NCI-H1105 treated with DMSO at 0.1 percent for 48 hours (cell line): ENCODE measurements around the gene LGR4.

ENCODE experiments used
- DNase-seq: peaks from one replicate; lab custom pipeline; 2025; lab: John Stamatoyannopoulos, UW

The LGR4 gene

GRCh38 chr11:27482793-27483192, 10.2 kb upstream of the LGR4 start:
- DNase-seq = no peak

DNA sequence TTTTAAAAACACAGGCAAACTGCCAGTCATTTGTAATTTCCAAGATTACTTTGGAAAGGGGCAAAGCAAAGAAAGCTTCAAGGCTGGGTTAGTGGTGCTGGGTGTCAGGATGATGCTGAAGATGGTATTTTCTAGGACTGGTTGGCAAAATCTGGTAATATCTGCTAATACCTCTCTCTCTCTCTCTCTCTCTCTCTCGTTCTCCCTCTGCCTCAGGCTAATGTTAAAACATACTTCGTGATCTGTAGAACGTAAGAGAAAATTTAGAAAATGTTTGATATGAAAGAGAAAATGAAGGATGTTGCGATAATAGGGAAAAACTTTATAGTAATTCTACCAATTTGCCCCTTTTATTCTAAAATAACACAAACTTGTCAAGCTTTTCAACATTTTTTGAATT, 9.4 kb upstream of the LGR4 start:
- no peak for DNase-seq

DNA sequence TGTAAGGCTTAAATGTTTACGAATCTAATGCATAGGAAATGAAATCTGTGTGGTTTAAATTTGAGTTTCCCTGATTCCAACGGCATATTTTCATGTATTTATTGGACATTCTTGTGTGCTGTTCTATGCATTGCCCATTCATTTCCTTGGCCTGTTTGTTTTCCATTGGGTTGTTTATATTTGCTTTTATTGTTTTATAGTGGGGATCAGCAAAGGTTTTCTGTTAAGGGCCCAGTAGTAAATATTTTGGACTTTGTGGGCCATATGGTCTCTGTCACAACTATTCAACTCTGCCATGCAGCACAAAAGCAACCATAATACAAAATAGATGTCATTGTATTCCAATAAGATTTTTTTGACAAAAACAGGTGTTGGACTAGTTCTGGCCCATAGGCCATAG, 5.2 kb upstream of the LGR4 start:
- DNase-seq = no peak

- no peak for DNase-seq
Measured at GRCh38 chr11:27477243-27477642, 4.7 kb upstream of the LGR4 start.

DNA sequence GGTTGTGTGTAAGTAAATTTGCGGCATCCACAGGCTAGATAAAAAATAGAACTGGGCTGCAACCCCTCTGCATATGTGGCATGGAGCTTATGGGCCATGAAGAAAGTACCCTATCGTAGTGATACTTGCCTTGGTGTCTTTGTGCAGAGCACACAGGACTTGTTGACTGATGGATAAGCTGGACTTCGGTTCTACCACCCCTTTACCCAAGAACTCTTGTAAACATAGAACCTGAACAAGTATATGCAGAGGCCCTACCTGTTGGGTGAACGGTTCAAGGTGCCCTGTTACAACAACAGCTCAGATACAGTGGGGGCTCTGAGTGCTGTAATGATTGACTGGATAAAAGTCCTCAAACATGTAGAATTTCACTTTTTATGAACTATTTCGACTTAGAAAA, 3.0 kb upstream of the LGR4 start:
- no peak for DNase-seq

DNA sequence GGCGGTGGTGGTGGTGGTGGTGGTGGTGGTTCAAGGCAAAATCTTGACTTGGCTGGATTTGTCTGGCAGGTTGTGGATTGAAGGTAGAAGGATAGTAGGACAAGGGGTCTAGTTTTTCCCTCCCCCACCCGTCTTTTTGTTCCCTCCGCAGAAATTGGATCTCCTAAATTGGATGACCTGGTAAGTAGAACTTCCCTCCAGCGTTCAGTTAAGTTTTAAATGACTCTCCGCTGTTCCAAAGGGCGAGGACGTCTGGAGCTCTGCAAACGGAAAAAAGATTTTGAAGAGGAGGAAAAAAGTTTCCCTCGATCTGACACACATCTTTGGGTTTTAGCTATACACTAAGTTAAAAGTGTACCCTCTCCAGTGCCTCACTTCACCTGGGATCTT, 422 bp upstream of the LGR4 start:
- DNase-seq = no peak

GRCh38 chr11:27471589-27472397, 797 bp downstream of the LGR4 start:
- peak; percentile 45 for DNase-seq

GRCh38 chr11:27470826-27471588, 1.6 kb downstream of the LGR4 start:
- no peak for DNase-seq

DNA sequence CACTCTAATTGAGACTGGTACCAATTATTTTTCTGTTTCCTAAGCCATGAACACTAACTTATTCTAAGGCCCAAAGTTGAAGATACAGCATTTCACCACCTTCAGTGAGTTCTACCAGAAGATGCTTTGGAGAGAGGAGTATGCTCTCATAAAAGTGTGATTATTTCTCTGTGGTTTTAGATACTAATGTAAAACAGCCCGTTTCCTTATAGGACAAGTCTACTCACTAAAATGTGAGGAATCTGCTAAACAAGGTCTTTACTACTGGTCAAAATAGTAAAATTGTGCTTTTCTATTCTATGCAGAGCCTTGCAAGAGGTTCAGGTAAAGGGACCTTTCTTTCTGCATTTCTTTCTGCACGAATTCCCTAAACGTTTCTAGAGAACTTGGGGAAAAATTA, 2.4 kb downstream of the LGR4 start:
- DNase-seq = no peak

DNA sequence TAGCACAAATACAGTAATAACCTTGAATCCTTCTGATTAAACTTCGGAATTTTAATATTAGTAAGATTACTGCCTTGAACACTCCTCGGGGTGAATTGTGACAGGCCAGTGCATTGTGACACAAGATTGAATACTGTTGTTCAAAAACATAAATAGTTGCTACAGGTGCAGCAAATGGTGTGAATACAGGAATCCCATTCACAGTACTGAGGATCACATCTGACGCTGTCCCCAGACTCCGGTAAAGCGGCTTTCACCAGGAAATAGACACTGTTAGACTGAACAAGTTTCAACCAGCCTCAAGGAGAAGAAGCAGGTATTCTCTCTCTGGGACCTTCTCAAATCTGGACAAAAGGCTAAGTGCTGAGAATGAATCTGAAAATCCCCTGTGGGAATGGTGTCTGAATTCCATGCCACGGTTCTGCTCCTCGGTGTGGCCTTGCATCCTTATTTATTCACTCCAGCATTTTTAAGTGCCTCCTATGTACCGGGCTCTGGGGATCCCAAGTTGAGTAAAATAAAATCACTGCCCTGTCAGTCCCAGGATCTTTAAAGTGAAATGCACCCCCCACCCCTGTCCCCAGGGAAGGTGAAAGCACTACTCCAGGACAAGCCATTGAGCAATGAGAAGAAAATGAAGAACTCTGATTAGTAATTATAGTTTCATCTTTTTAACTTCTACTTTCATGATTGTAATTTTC, 3.4 kb downstream of the LGR4 start:
- DNase-seq = no peak

- DNase-seq = no peak
Measured at GRCh38 chr11:27468209-27468994, 4.2 kb downstream of the LGR4 start.

- DNase-seq = no peak
Measured at GRCh38 chr11:27467181-27467913, 5.2 kb downstream of the LGR4 start.

DNA sequence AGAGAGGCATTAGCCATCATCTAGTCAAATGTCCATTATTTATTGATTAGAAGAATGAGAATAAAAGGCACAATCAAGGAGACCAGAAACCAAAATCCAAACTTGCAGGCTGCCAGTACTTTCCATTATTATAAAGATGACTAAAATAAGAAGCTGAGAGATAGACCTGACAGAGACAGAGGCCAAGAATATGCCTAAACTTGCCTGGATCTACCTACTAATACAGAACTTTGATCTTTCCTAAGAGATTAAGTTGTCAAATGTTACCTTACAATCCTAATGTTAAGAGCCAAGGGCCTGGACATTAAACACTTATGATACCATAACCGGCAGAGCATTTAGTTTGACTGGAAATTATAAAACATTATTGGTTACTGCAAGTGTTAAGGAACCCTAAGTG, 6.2 kb downstream of the LGR4 start:
- DNase-seq = no peak

DNA sequence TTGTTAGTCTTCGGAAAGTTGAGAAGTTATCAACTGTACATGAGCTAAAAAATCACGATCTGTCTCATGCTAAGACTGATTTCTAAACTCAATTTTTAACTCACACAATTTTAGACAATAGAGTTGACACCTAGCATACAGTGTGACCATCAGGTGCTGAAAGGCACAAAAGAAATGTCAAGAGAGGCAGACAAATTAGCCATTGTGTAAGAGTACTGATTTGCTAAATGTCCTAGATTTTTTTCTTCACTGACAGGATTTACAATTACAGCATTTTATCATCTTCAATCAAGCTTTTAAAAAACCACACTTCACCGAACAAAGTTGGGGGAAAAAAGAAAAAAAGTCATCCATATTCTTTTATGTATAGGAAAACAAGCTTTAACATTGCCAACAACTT, 7.0 kb downstream of the LGR4 start:
- no peak for DNase-seq

DNA sequence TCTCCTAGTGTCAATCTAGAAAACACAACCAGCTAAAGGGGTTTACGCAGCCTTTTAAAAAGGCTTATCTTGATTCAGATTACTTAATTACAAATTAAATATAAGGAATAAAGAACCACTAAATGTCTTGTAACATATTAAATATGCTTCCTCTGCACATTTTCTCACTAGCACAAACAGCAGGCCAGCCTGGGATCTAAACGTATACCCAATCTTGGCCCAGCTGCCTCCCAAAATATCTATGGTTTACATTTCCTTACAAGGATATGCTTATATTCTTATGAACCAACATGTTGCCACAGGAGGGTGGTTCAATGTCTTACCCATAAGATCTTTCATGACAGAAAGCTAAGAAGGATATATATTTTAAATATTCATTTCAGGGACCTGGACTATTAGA, 7.7 kb downstream of the LGR4 start:
- DNase-seq = no peak

DNA sequence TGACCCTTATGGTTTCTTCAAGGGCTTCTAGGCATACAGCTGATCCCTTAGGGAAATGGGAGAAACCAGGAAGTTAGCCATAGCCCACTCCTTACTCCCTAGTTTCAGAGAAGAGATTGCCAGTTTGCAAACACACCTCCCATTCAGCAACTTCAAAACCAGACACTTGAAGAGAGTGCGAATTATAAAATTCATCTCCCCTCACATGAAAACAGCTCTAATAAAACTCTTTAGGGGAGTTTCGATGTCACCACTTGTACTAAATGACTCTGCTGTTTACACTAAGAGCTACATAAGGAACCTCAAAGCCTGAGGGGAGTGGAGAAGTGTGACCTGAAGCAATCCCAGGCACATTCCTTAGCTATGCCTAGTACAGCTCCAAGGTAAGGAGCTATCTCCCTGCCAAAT, 8.3 kb downstream of the LGR4 start:
- DNase-seq = no peak

DNA sequence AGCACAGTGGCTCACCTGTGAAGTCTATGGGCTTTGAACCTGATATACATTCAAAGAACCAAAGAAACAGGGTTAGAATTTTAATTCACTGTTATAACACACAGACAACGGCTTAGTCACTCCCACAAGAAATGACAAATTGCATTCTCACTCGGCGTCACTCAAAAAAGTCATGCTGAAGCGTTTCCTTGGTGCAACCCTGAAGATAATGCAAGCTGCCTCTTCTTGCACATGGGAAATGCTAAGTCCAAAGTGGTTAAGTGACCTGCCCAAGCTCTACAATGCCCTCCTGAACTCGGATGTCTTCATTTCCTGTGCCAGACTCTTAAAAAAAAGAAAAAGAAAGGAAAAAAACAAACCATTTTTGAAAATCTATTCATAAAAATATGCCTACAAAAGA, 10.0 kb downstream of the LGR4 start:
- no peak for DNase-seq

DNA sequence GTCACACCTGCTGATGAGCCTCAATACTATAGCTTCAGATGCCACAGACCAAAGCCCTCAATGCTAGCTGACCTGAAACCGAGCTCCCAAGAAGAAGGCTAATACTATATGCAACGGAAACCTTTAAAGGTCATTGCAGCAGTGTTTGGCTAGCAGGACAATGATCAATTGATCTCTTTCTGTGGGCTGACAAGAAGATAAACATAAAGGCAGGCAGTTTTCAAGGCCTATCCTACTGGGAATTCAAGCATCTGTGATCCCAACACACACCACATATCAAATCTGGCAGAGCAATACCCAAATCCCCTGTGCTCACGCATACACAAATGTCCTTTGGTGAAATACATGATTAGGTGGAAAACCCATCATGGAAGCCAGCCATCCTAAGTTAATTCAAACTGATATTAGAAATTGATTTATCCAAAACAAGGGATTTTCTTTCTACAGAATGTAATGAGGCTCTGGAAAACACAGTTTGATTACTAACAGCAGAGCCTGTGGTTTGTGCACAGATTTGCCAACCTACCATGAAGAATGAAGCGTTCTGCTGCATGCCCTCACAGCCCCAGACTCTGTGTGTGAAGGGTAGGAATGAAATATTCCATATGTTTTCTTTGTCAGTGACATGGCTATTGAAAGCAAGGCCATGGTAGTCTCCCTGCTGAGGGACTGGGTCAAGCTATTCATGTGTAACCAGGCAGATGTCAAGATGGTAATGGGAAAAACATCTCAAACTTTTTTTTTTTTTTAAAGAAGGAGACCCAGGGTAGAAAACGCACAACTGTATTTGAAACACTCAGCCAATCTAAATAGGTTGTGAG, 12.2 kb downstream of the LGR4 start:
- no peak for DNase-seq

GRCh38 chr11:27459191-27459590, 13.4 kb downstream of the LGR4 start:
- DNase-seq = no peak

DNA sequence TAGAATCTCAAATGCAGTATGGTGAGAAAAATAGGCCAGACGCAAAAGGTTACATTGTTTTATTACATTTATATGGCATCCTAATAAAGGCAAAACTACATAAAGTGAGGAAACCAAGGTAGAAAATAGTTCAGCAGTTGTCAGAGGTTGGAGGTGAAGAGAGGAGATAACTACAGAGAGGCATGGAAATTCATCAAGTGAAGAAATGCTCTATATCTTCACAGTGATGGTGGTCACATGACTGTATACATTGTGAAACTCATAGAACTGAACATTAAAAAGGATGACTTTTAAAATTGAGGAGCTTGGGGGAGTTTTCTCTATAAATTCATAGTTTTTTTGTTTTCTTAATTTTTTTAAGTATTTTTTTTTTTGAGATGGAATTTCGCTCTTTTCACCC, 14.4 kb downstream of the LGR4 start:
- no peak for DNase-seq
